ENCODE results near the gene KBTBD12.
"Not testable (repeated sequence)": the region's sequence is repeated elsewhere in the genome, so short reads cannot be mapped to it uniquely, and the experiment has no call there.

The KBTBD12 gene

GRCh38 chr3:127908951-127909350 lies 6.1 kb upstream of the KBTBD12 start:
- no peak overlapping the region for H3K4me3 ChIP-seq (ENCODE audit: low read depth, low read length)
- ChIA-PET POLR2A (no interaction called here), CTCF (no interaction called here)
- no peak for TF ChIP-seq CTCF (IDR thresholded peaks at IDR 0.05; ENCODE audit: insufficient read depth, low read length, missing control alignments)
- DNase-seq (ENCODE audit: low read depth, low spot score): no peak

GRCh38 chr3:127909646-127910045 lies 5.4 kb upstream of the KBTBD12 start:
- CTCF ChIA-PET: no interaction called here
- H3K4me3 ChIP-seq (ENCODE audit: low read depth, low read length): no peak overlapping the region
- no peak for TF ChIP-seq CTCF (IDR thresholded peaks at IDR 0.05; ENCODE audit: insufficient read depth, low read length, missing control alignments)
- POLR2A ChIA-PET: no interaction called here
- DNase-seq (ENCODE audit: low read depth, low spot score): no peak

GRCh38 chr3:127911421-127911931 lies 3.6 kb upstream of the KBTBD12 start:
- no peak for TF ChIP-seq CTCF (IDR thresholded peaks at IDR 0.05; ENCODE audit: insufficient read depth, low read length, missing control alignments)
- ChIA-PET CTCF (interaction anchor here (1.1 kb wide), 1 partner anchor 11 kb away, joined by 3 read pairs; no protein-coding TSS in a partner anchor), POLR2A (no interaction called here)
- no peak overlapping the region for H3K4me3 ChIP-seq (ENCODE audit: low read depth, low read length)
- DNase-seq (ENCODE audit: low read depth, low spot score): no peak

GRCh38 chr3:127913841-127914240 lies 1.2 kb upstream of the KBTBD12 start:
- H3K4me3 ChIP-seq (ENCODE audit: low read depth, low read length); DNase-seq (ENCODE audit: low read depth, low spot score); CTCF ChIA-PET; POLR2A ChIA-PET: not testable (repeated sequence)

- no peak for DNase-seq (ENCODE audit: low read depth, low spot score)
- H3K4me3 ChIP-seq (ENCODE audit: low read depth, low read length): no peak overlapping the region
- ChIA-PET CTCF (no interaction called here), POLR2A (no interaction called here)
- TF ChIP-seq CTCF (IDR thresholded peaks at IDR 0.05; ENCODE audit: insufficient read depth, low read length, missing control alignments): no peak
Observed at GRCh38 chr3:127914584-127914983, 448 bp upstream of the KBTBD12 start.

GRCh38 chr3:127915937-127916493 lies 983 bp downstream of the KBTBD12 start:
- H3K4me3 ChIP-seq (ENCODE audit: low read depth, low read length): no peak overlapping the region
- DNase-seq (ENCODE audit: low read depth, low spot score): no peak
- ChIA-PET POLR2A (no interaction called here), CTCF (no interaction called here)
- TF ChIP-seq CTCF (IDR thresholded peaks at IDR 0.05; ENCODE audit: insufficient read depth, low read length, missing control alignments): no peak

- DNase-seq (ENCODE audit: low read depth, low spot score): no peak
- no peak overlapping the region for H3K4me3 ChIP-seq (ENCODE audit: low read depth, low read length)
- no peak for TF ChIP-seq CTCF (IDR thresholded peaks at IDR 0.05; ENCODE audit: insufficient read depth, low read length, missing control alignments)
- CTCF ChIA-PET: no interaction called here
- POLR2A ChIA-PET: no interaction called here
Observed at GRCh38 chr3:127920738-127921137, 5.7 kb downstream of the KBTBD12 start.
